ENCODE data around the gene TCF15.

The TCF15 gene

GRCh38 chr20:611047-611842, 1.1 kb upstream of the TCF15 start:
- no peak for DNase-seq (ENCODE audit: low read depth)

- DNase-seq (ENCODE audit: low read depth), result no peak
Measured at GRCh38 chr20:609371-609964, 641 bp downstream of the TCF15 start.

- DNase-seq (ENCODE audit: low read depth), result no peak
Measured at GRCh38 chr20:608970-609369, 1.1 kb downstream of the TCF15 start.

- no peak for DNase-seq (ENCODE audit: low read depth)
Measured at GRCh38 chr20:607476-607875, 2.6 kb downstream of the TCF15 start.

- DNase-seq (ENCODE audit: low read depth), result no peak
Measured at GRCh38 chr20:605237-605636, 4.9 kb downstream of the TCF15 start.

- no peak for DNase-seq (ENCODE audit: low read depth)
Measured at GRCh38 chr20:603116-603640, 6.9 kb downstream of the TCF15 start.

- DNase-seq (ENCODE audit: low read depth), result no peak
Measured at GRCh38 chr20:602111-602970, 7.8 kb downstream of the TCF15 start.

GRCh38 chr20:600736-601135, 9.4 kb downstream of the TCF15 start:
- no peak for DNase-seq (ENCODE audit: low read depth)

- no peak for DNase-seq (ENCODE audit: low read depth)
Measured at GRCh38 chr20:600141-600540, 10.0 kb downstream of the TCF15 start.

GRCh38 chr20:598133-598850, 11.8 kb downstream of the TCF15 start:
- no peak for DNase-seq (ENCODE audit: low read depth)

GRCh38 chr20:597560-597959, 12.5 kb downstream of the TCF15 start:
- DNase-seq (ENCODE audit: low read depth), result no peak

GRCh38 chr20:595330-596308, 14.5 kb downstream of the TCF15 start:
- no peak for DNase-seq (ENCODE audit: low read depth)

- DNase-seq (ENCODE audit: low read depth), result no peak
Measured at GRCh38 chr20:592506-592905, 17.6 kb downstream of the TCF15 start.

- DNase-seq (ENCODE audit: low read depth), result no peak
Measured at GRCh38 chr20:591941-592340, 18.2 kb downstream of the TCF15 start.

GRCh38 chr20:588932-589672, 21.0 kb downstream of the TCF15 start:
- no peak for DNase-seq (ENCODE audit: low read depth)

- DNase-seq (ENCODE audit: low read depth), result no peak
Measured at GRCh38 chr20:588476-588875, 21.6 kb downstream of the TCF15 start.

GRCh38 chr20:584971-585301, 25.2 kb downstream of the TCF15 start:
- no peak for DNase-seq (ENCODE audit: low read depth)

GRCh38 chr20:584161-584970, 25.7 kb downstream of the TCF15 start:
- no peak for DNase-seq (ENCODE audit: low read depth)

GRCh38 chr20:582204-582603, 27.9 kb downstream of the TCF15 start:
- DNase-seq (ENCODE audit: low read depth), result no peak
